Colonic mucosa (tissue), 4 donors: ENCODE data around the gene MYO16. TPM values are rescaled to one million over a fixed set of nuclear protein-coding genes. Genes with fewer than 3 reads are reported as not detected.

Source experiments
- DNase-seq: peaks from one replicate; pipeline ENCODE4 v3.0.0-alpha.2; 2020
- H3K27ac ChIP-seq: fragments of 200-600 bp; one replicate; pipeline ENCODE4 v1.8.0; 2021
- H3K27me3 ChIP-seq: fragments of 200-600 bp; one replicate; pipeline ENCODE4 v1.8.0; 2021
- H3K36me3 ChIP-seq: fragments of 200-600 bp; one replicate; pipeline ENCODE4 v1.8.0; 2021
- H3K4me1 ChIP-seq: fragments of 200-600 bp; one replicate; pipeline ENCODE4 v1.8.0; 2021; ENCODE audit warnings: mild to moderate bottlenecking
- H3K4me3 ChIP-seq: fragments of 200-600 bp; one replicate; pipeline ENCODE4 v1.8.0; 2021
- H3K9ac ChIP-seq, 2 donors: one replicate each; pipeline ENCODE4 v1.7.0; 2013; ENCODE audit warnings: control low read depth in 2 of 2, low read depth in 2 of 2, low read length in 2 of 2
- H3K9me3 ChIP-seq: fragments of 200-600 bp; one replicate; pipeline ENCODE4 v1.8.0; 2021
- CTCF ChIP-seq: fragments of 200-600 bp; IDR thresholded peaks from one replicate; pipeline ENCODE4 v1.8.0; 2022; ENCODE audit warnings: antibody characterized with exemption, mild to moderate bottlenecking
- intact Hi-C: fragments of 100-400 bp; cut with DNase I; formaldehyde crosslinking; loops from one replicate; pipeline ENCODE4 v1.14.1; 2022
- total RNA-seq, 2 donors: library from RNA; stranded (reverse); fragmentation: NEBNext Ultra II Directional in 1 of 2; extraction: Animal tissue kit (Norgen Biotek cat#: 25700) in 1 of 2; gene quantifications; one replicate each; pipeline ENCODE4 v1.2.1, GENCODE V29; 2021
- donor health status: healthy.
- donor health status: DM: no; HTN: no; CAD: no.
- donor health status: DM: no; HTN: no; CAD: no.

Gene MYO16
- total RNA-seq, 2 donors from 2014 or later, result 0.05 TPM; not detected in 1

DNA sequence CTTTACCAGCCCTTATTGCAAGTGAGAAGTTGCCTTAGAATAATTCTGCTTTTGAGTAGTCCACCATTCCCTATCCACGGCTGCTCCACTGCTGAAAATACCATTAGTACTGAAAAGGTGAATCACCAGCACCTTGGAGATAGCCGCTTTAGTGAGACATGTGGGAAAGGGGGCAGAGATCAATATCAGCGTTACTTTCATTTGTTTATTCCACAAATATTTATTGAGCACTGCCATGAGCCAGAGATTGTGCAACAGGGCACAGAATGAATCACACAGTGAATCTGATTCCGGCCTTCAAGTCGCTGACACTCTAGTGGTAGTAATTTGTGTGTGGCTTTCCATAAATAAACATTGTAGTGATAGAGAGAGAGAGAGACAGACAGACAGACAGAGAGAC is 31.5 kb upstream of the MYO16 start:
- intact Hi-C loops, result no loop called here
- DNase-seq, result no peak
- H3K9ac ChIP-seq, result no peak overlapping the region

GRCh38 chr13:108606424-108606823 is 23.0 kb upstream of the MYO16 start:
- Histone ChIP-seq H3K27me3 (no peaks in the 10 kb centered on the region), H3K4me1 (no peaks in the 10 kb centered on the region), H3K4me3 (no peak overlapping the region), H3K36me3 (no peaks in the 10 kb centered on the region), H3K27ac (no peak overlapping the region), H3K9ac (no peak overlapping the region), H3K9me3 (no peaks in the 10 kb centered on the region)
- intact Hi-C loops, result loop anchor here (5.0 kb wide), 1 partner anchor 286 kb away; no protein-coding TSS in a partner anchor
- no peak for TF ChIP-seq CTCF
- no peak for DNase-seq

More for the DNA sequence above, 31.5 kb upstream of the MYO16 start:
- Histone ChIP-seq H3K4me1 (no peaks in the 10 kb centered on the region), H3K27me3 (no peaks in the 10 kb centered on the region), H3K36me3 (no peaks in the 10 kb centered on the region), H3K27ac (no peak overlapping the region), H3K9me3 (no peaks in the 10 kb centered on the region), H3K4me3 (no peak overlapping the region)
- TF ChIP-seq CTCF, result no peak

DNA sequence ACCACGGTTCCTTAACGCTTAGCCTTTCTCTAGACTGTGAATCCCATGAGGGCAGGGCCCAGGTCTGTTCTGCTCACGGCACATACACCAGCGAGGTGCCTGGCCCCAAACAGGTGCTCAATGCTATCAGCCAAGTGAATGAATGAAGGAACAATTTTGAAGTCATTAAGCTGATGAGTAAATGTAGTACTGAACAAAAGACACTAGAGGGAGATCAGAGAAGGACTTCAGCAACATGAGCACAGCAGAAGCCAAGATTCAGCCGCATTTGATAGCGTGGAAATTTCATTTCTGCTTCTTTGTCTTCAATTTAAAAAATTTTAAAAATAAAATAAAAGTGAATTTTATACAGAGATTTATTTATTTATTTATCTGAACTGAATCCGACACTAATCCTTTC is 20.1 kb upstream of the MYO16 start:
- no peaks in the 10 kb centered on the region for H3K9me3 ChIP-seq
- H3K27me3 ChIP-seq, result no peaks in the 10 kb centered on the region
- no peak overlapping the region for H3K27ac ChIP-seq
- H3K4me3 ChIP-seq, result no peak overlapping the region
- no peaks in the 10 kb centered on the region for H3K36me3 ChIP-seq
- intact Hi-C loops, result loop anchor here (5.0 kb wide), 1 partner anchor 283 kb away; no protein-coding TSS in a partner anchor
- H3K9ac ChIP-seq, result no peak overlapping the region
- TF ChIP-seq CTCF, result no peak
- DNase-seq, result no peak
- no peaks in the 10 kb centered on the region for H3K4me1 ChIP-seq

GRCh38 chr13:108610507-108610906 is 18.9 kb upstream of the MYO16 start:
- no peak for TF ChIP-seq CTCF
- no peak overlapping the region for H3K9ac ChIP-seq
- H3K4me1 ChIP-seq, result no peaks in the 10 kb centered on the region
- H3K9me3 ChIP-seq, result no peaks in the 10 kb centered on the region
- no peak overlapping the region for H3K4me3 ChIP-seq
- no peaks in the 10 kb centered on the region for H3K36me3 ChIP-seq
- no peak overlapping the region for H3K27ac ChIP-seq
- no peak for DNase-seq
- H3K27me3 ChIP-seq, result no peaks in the 10 kb centered on the region
- intact Hi-C loops, result no loop called here

DNA sequence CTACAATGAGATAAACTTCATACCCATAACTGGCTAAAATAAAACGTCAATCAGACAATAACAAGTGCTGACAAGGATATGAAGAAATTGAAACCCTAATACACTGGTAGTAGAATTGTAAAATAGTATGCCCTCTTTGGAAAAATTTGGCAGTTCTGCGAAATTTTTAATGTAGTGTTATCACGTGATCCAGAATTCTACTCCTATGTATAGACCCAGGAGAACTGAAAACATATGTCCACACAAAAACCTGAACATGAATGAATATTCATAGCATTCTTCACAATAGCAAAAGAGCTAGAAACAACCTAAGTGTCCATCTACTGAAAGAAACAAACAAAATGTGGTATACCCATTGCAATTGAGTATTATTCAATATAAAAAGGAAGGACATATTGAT is 14.2 kb upstream of the MYO16 start:
- no peaks in the 10 kb centered on the region for H3K27me3 ChIP-seq
- no peaks in the 10 kb centered on the region for H3K36me3 ChIP-seq
- no peak for TF ChIP-seq CTCF
- no peak for DNase-seq
- H3K4me1 ChIP-seq, result no peaks in the 10 kb centered on the region
- no peak overlapping the region for H3K27ac ChIP-seq
- H3K4me3 ChIP-seq, result no peak overlapping the region
- intact Hi-C loops, result no loop called here
- no peak overlapping the region for H3K9ac ChIP-seq
- no peaks in the 10 kb centered on the region for H3K9me3 ChIP-seq

DNA sequence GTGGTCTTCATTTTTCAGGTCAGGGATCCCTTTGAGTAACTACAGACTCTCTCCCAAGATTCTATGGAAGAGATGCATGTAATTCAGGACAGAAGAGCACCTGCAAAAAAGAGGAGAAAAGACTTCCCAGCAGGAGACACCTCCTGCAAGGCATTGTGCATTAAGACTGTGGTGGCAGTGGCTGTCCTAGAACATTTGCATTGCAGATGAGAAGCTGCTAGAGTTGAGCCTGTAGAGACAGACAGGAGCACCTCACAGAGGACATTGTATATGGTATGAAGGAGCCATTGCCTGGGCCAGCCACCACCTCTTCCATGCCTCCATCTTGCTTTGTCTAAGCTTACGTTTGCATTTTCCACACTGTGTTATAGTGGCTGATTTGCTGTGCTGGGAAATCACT is 11.2 kb upstream of the MYO16 start:
- H3K4me1 ChIP-seq, result no peaks in the 10 kb centered on the region
- TF ChIP-seq CTCF, result no peak
- H3K9me3 ChIP-seq, result no peaks in the 10 kb centered on the region
- no peaks in the 10 kb centered on the region for H3K27me3 ChIP-seq
- H3K9ac ChIP-seq, result no peak overlapping the region
- intact Hi-C loops, result no loop called here
- H3K27ac ChIP-seq, result no peak overlapping the region
- DNase-seq, result no peak
- no peaks in the 10 kb centered on the region for H3K36me3 ChIP-seq
- H3K4me3 ChIP-seq, result no peak overlapping the region
